ENCODE measurements around the gene SLF2.

GRCh38 chr10:101007099-101007711, 94.4 kb downstream of the SLF2 start:
- no peak for TF ChIP-seq POLR2A (IDR thresholded peaks at IDR 0.05; ENCODE audit: low read depth, low read length)
- no peak for TF ChIP-seq POLR2AphosphoS5 (IDR thresholded peaks at IDR 0.05; ENCODE audit: low read depth, low read length)
